Right lobe of liver (tissue), 4 donors: ENCODE data around the gene IRF1.
A peak's percentile ranks its signal among the peaks of the same experiment; 100 is the strongest.

Experiments
- CTCF ChIP-seq, 4 donors: fragments of 200-600 bp in 3 of 4; fragments of 450-650 bp in 1 of 4; IDR thresholded peaks; one replicate each; pipeline versions ENCODE4 v1.5.1 to v1.8.0; 2016 to 2022; ENCODE audit warnings: antibody characterized with exemption in 4 of 4, mild to moderate bottlenecking in 2 of 4
- POLR2A ChIP-seq: fragments of 450-650 bp; IDR thresholded peaks from one replicate; pipeline ENCODE4 v1.6.1; 2017; ENCODE audit warnings: antibody characterized with exemption, mild to moderate bottlenecking
- donor health status: DM: no; HTN: no; CAD: no.
- donor health status: DM: no; HTN: no; CAD: no.
- donor health status: DM: no; HTN: yes; CAD: no.

GRCh38 chr5:132490484-132491367 lies at the start of gene IRF1:
- TF ChIP-seq POLR2A (peak; percentile 99), CTCF (IDR thresholded peaks at IDR 0.05) (peak in 1 of 4 donors; percentile 10)
